Measurements from ENCODE around the gene SLC6A9. TPM values are rescaled to one million over a fixed set of nuclear protein-coding genes. Genes with fewer than 3 reads are reported as not detected.

SLC6A9 gene
- total RNA-seq, 1 donor from 2014 or later: 19.2 TPM

DNA sequence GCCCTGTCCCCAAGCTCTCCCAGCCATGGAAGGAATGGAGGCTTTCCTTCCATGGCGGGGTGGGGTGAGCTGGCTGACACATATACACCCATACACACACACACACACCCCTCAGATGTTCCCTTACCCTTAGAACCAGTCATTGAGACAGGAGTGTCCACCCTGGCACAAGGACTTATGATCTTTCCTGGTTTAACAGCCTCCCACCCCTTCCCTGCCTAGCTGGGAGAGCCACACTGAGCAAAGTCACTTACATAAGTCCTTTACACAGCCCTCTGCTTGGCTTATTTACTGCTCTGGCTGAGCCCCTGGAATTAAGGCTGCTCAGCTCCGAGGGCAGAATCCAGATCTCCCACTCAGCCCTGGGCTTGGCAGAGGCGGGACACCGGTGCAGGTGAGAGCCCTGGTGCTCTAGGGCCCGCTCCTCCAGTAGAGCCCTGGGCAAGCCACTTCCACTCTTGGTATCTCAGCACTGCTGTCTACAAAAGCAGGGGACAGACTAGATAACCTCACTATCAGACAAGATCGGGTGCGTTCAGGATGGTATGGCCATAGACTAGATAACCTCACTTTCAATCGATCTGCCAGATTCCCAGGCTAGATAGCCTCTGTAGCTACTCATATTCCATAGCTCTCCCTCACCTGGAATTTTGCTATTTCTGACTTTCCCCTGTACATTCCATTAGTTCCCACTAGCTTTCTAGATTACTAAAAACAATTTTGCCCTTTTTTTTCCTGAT is 16.7 kb downstream of the SLC6A9 start:
- Histone ChIP-seq H3K4me3 (no peak overlapping the region), H3K27ac (no peak overlapping the region), H3K27me3 (no peaks in the 10 kb centered on the region), H3K4me1 (no peaks in the 10 kb centered on the region), H3K9me3 (no peaks in the 10 kb centered on the region), H3K36me3 (no peaks in the 10 kb centered on the region)
- intact Hi-C loops (cut with DNase I): no loop called here
- ATAC-seq (no peak), DNase-seq (no peak)
- TF ChIP-seq, protein P1, sequence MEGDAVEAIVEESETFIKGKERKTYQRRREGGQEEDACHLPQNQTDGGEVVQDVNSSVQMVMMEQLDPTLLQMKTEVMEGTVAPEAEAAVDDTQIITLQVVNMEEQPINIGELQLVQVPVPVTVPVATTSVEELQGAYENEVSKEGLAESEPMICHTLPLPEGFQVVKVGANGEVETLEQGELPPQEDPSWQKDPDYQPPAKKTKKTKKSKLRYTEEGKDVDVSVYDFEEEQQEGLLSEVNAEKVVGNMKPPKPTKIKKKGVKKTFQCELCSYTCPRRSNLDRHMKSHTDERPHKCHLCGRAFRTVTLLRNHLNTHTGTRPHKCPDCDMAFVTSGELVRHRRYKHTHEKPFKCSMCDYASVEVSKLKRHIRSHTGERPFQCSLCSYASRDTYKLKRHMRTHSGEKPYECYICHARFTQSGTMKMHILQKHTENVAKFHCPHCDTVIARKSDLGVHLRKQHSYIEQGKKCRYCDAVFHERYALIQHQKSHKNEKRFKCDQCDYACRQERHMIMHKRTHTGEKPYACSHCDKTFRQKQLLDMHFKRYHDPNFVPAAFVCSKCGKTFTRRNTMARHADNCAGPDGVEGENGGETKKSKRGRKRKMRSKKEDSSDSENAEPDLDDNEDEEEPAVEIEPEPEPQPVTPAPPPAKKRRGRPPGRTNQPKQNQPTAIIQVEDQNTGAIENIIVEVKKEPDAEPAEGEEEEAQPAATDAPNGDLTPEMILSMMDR (IDR thresholded peaks at IDR 0.05): no peak

DNA sequence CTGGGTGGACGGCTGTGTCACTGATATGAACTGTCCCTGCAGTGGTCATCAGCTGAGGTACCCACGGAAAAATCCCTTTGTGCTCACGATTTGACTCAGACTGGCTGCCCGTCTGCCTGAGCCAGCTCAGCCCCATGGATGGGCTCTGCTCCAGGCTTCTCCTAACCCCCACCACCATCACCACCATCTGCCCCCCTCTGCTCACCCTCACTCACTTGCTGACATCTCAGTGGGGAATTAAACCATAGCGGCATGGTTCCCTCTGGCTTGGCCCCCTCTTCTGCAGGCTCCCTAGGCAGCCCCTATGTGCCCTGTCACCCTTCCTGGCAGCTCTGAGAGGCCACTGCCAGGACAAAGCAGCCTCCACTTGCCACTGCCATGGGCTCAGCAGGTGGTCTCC is 17.3 kb downstream of the SLC6A9 start:
- TF ChIP-seq, protein P1 (IDR thresholded peaks at IDR 0.05): no peak
- intact Hi-C loops (cut with DNase I): no loop called here
- no peak for ATAC-seq
- no peaks in the 10 kb centered on the region for H3K27me3 ChIP-seq
- H3K27ac ChIP-seq: no peak overlapping the region
- H3K4me3 ChIP-seq: no peak overlapping the region
- no peaks in the 10 kb centered on the region for H3K4me1 ChIP-seq
- no peaks in the 10 kb centered on the region for H3K36me3 ChIP-seq
- H3K9me3 ChIP-seq: no peaks in the 10 kb centered on the region
- no peak for DNase-seq

DNA sequence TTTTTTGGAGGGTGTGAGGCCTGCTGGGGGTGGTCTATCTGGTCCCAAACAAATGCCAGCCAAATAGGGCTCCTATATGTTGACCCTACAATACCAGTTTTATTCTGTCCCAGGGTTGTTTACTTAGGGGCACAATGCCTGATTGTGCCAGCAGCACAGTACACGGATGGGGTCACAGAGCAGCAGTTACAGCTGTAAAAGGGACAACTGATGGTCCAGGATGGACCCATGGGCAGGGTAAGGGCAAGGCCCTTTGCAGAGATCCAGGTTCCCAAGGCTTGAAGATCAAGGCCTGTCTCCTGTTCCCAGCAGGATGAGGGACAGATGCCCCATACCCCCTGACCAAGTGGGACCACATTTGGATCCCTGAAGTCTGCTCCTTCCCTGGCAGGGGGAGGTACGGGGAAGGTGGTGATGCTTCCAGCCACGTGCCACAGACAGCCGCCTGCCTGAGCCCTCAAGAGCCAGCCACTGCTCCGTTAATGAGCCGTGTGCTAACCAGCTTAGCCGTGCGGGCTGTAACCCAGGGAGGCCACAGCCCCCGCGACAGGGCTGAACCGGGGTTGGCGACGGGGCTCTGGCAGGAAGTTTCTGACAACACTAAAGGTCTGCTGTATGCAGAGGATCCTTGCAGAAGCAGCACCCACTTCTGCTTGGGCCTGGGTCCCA is 18.2 kb downstream of the SLC6A9 start:
- H3K27me3 ChIP-seq: no peaks in the 10 kb centered on the region
- DNase-seq (no peak), ATAC-seq (no peak)
- no peak overlapping the region for H3K4me3 ChIP-seq
- no peaks in the 10 kb centered on the region for H3K36me3 ChIP-seq
- intact Hi-C loops (cut with DNase I): no loop called here
- TF ChIP-seq, protein P1 (IDR thresholded peaks at IDR 0.05): no peak
- H3K4me1 ChIP-seq: no peaks in the 10 kb centered on the region
- no peaks in the 10 kb centered on the region for H3K9me3 ChIP-seq
- H3K27ac ChIP-seq: no peak overlapping the region

DNA sequence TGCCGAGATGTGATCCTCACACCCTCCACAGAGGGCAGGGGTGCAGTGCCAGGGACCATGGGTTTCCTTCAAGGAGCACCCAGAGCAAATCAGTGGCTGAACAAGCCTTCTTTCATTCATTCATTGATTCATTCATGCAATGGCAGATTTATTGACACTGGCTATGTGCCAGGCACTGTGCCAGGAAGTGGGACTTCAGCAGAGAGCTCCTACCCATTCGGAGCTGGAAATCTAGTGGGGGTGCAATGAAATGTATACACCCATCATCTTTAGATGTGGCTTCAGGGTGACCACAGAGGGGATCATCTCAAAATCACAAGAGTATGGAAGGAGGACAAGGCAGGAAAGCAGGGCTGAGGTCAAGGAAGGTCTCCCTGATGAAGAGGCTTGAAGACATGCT is 18.9 kb downstream of the SLC6A9 start:
- H3K4me1 ChIP-seq: no peaks in the 10 kb centered on the region
- intact Hi-C loops (cut with DNase I): no loop called here
- no peak for ATAC-seq

DNA sequence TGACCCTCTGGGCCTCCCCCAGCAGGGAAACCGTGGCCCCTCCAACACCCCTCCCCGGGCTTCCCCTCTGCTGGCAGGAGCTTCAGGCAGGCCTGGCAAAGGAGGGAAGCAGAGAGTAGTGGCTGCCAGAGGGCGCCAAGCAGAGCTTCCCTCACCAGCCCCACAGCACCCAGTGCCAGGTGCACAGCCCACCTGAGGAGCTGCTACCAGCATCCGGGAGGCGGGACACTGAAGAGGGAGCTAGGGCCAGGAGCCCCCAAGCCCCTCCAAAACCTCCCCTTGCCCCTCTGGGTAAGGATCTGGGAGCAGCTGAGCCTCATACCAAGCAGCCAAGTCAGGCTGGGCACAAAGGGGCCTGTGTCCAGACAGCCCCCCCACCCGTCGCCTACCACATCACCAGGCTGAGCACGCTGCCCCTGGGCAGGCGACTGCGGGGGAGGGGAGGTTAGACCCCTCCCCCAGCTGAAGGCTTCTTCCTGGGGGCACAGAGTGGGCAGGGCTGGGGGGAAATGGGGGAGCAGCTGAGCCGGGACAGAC is 20.3 kb downstream of the SLC6A9 start:
- Histone ChIP-seq H3K4me3 (no peak overlapping the region), H3K36me3 (no peaks in the 10 kb centered on the region), H3K27ac (no peak overlapping the region), H3K9me3 (no peaks in the 10 kb centered on the region), H3K4me1 (no peaks in the 10 kb centered on the region), H3K27me3 (no peaks in the 10 kb centered on the region)
- ATAC-seq (no peak), DNase-seq (no peak)
- TF ChIP-seq, protein P1 (IDR thresholded peaks at IDR 0.05): no peak
- intact Hi-C loops (cut with DNase I): no loop called here

More for the DNA sequence above, 18.9 kb downstream of the SLC6A9 start:
- TF ChIP-seq, protein P1 (IDR thresholded peaks at IDR 0.05): no peak
- H3K4me3 ChIP-seq: no peak overlapping the region
- no peak for DNase-seq
- H3K27ac ChIP-seq: no peak overlapping the region
- H3K9me3 ChIP-seq: no peaks in the 10 kb centered on the region
- no peaks in the 10 kb centered on the region for H3K36me3 ChIP-seq
- H3K27me3 ChIP-seq: no peaks in the 10 kb centered on the region

Measured in upper lobe of right lung (tissue), 1 donor.